22Rv1 (cell line): ENCODE measurements around the gene HHIP.

Source experiments
- H3K27ac ChIP-seq: fragments of 450-650 bp; 2 replicates; pipeline ENCODE4 v1.5.1; 2017
- CTCF ChIP-seq: fragments of 450-650 bp; IDR thresholded peaks from 2 replicates; pipeline ENCODE4 v1.5.1; 2017; ENCODE audit warnings: mild to moderate bottlenecking
- ZFX ChIP-seq: fragments of 450-650 bp; IDR thresholded peaks from 2 replicates; pipeline ENCODE4 v1.6.1; 2017; ENCODE audit warnings: antibody characterized with exemption, borderline replicate concordance

Gene HHIP

DNA sequence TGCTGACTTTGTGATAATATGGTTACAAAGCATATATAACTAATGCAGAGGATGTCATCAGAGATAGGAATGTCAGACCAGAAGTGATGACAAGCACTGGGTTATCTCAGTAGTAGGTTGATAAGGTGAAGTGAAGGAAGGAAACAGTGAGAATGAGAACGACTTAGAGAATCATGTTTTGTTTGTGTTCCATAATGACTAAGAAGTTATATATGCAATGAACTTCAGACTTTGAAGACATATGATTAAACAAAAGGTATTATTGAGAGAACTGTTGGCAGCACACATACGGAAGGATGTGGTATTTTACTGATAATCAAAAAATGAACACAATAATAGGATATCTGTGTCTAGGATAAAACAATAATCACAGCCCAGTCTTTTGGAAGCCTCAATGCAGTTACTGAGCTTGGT lies 18.3 kb upstream of the HHIP start:
- no peak for TF ChIP-seq CTCF
- no peak for TF ChIP-seq ZFX
- H3K27ac ChIP-seq = no peak overlapping the region

GRCh38 chr4:144633215-144633614 lies 12.7 kb upstream of the HHIP start:
- H3K27ac ChIP-seq = no peak overlapping the region
- no peak for TF ChIP-seq ZFX
- TF ChIP-seq CTCF = no peak

DNA sequence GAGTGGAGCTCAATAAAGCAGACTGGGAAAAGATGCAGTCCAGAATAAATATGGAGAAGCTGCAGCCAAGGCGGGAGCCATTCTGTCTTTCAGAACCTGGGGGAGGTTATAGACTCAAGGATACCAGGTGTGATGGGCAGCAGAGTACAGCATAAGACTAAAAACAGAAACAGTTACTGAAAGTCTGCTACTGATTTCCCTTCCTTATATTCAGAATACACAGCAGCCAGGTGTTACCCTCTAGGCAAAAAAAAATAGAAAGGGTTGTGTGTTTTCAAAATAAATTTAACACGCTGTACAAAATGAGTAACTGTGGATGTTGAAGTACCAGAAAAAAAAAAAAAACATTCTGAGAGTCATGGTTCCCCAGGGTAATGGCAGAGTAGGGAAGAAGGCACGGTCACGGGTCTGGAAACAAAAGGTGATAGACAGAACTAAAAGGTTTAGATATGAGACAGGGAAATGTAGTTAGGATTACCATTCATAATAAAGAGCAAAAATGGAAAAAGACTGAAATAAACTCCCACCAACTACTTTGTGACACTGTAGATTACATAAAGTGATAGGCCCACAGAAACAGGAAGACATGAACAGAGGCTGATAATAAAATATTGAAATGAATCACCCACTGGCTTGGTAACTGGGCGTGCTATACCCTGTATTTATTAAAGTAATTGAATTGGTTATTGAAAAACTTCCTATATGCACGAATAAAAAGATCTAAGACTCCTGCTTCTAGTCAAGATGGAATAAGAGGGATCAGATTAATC lies 10.8 kb upstream of the HHIP start:
- TF ChIP-seq ZFX (no peak), CTCF (no peak)

GRCh38 chr4:144644368-144645101 lies 1.4 kb upstream of the HHIP start:
- H3K27ac ChIP-seq = no peak overlapping the region
- TF ChIP-seq CTCF (no peak), ZFX (no peak)

More for the DNA sequence above, 10.8 kb upstream of the HHIP start:
- no peak overlapping the region for H3K27ac ChIP-seq

DNA sequence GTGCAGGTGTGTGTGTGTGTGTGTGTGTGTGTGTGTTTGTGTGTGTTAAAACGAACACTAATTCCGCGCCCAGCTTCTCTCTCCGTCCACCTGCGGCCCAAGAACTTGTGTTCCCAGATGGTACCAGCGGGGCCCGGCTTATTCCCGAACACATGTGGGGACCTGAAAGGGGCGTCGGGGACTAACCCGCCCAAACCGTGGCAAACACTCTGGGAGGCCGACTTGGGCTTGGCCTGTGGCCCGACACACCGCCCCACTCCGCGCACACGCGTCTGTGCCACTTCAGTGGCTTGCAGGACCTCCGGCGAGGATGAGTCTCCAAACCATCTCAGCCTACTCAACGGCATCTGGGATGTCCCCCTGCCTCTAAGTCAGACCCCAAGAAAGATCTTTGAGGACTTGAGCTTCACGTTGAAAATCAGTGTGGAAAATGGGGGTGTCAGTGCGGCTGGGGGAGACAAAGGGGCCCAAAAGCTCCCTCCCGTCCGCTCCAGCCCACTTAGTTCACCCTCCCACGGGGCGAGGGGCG lies 790 bp upstream of the HHIP start:
- no peak for TF ChIP-seq ZFX
- H3K27ac ChIP-seq = no peak overlapping the region

GRCh38 chr4:144646523-144647094 lies 653 bp downstream of the HHIP start:
- H3K27ac ChIP-seq = no peak overlapping the region
- TF ChIP-seq CTCF (peak; percentile 35), ZFX (no peak)

- no peak overlapping the region for H3K27ac ChIP-seq
Observed at GRCh38 chr4:144647095-144647561, 1.2 kb downstream of the HHIP start.

More at GRCh38 chr4:144647095-144647561, 1.2 kb downstream of the HHIP start:
- TF ChIP-seq ZFX = no peak
- TF ChIP-seq CTCF = no peak
